Measurements from ENCODE around the gene MAGEA9.
"Not testable (repeated sequence)": the region's sequence is repeated elsewhere in the genome, so short reads cannot be mapped to it uniquely, and the experiment has no call there.

MAGEA9 gene, protein sequence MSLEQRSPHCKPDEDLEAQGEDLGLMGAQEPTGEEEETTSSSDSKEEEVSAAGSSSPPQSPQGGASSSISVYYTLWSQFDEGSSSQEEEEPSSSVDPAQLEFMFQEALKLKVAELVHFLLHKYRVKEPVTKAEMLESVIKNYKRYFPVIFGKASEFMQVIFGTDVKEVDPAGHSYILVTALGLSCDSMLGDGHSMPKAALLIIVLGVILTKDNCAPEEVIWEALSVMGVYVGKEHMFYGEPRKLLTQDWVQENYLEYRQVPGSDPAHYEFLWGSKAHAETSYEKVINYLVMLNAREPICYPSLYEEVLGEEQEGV

DNA sequence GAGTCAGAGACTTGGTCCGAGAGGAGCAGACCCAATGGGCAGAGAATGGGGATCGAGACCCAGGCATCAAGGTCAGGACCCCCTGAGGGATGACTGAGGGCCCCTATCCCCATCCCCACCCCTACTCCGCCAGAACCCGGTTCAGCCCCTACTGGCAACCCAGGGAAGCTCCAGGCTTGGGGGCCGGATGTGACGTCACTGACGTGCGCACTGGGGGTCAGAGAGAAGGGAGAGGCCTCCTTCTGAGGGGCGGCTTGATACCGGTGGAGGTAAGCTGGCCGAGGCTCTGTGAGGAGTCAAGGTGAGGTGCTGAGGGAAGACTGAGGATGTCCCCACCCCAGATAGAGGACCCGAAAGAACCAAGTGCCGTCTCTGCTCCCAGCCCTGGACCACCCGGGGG lies at the start of gene MAGEA9:
Gene MAGEA9, plus strand, starts transcription at position 204 of the 400 bp plus-strand sequence. CDS start 4,281 bp downstream, outside the sequence.
- intact Hi-C loops (cut with DNase I), result not testable (repeated sequence)

DNA sequence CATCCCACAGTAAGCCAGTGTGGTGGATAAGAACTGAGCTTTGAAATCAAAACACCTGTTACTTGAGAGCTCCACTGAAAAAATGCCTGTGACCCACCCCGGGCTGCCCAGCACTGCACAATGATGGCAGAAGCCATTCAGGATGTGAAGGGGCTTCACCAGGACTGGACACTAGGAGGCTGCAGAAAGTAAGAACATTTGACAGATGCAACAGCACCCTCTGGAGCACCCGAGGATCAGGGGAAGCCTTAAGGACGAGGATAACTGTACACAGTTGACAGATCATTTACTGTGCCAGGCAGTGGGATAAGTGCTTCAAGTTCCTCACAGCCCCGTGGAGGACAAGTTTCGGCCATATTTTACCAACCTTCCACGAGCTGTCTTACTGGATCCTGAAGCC lies 39.5 kb upstream of the MAGEA9 start:
- intact Hi-C loops (cut with DNase I); DNase-seq: not testable (repeated sequence)

More for the DNA sequence above, at the start of gene MAGEA9:
- not testable (repeated sequence) for DNase-seq

DNA sequence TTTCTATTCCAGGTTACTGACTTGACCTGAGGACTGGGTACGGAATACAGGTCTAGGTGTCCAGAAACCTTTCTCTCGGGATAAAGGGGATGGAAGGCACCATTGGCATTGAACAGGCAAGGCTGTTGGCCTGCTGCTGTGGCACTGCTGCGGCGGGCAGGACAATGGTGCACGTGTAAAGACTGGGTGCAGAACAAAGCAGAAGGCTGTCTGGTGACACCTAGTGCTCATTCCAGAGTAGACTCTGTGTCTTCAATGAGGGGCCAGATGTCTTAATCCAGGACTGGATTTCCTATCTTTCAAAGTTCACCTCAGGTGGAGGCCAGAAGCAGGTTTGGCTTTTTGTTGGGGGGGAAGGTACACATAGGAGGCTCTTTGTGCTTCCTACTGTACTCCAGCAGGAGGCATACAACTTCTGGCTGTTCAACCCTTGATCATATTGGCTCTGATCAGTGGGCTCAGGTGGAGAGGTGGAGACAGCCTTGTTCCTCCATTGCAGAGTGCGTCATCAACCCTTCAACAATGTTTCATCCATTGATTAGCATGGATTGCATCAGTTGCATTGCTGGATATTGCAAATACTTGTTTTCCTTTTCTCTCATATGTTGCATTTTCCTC lies 35.2 kb upstream of the MAGEA9 start:
- DNase-seq; intact Hi-C loops (cut with DNase I): not testable (repeated sequence)

DNA sequence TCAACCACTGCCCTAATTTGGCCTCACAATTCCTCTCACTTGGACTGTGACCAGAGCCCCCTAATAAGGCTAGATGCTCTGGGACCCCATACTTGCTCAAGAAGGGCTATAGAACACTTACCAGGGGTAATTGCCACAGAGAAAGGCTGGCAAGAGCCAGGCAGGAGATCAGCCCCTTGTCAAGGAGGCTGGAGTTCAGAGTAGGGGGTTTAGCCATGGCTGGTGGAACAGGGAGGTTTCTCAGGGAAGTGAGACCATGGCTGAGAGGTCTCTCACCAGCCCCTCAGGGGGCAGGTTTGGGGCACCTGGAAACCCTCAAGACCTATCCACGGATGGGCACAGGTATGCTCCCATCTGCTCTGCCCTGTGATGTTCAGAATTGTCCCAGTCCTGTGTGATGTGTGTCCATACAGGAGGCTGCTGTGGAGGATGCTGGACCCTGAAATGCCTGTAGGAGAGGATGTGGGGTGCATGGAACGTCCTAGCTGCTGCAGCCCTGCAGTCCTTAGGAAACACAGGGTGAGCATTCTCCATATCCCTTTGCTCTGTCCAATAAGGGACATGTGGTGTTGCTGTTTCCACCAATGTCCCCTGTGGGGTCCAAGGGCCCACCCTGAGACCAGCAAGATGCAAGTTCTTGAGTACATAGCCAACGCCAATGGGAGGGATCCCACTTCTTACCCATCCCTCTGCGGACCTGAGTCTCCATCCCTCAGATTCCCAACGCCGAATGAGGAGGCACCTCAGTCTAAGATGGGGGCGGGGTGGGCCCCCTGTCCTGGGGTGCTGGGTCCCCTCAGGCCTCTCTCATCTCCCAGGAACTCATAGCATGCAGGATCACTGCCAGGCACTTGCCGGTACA lies 24.3 kb upstream of the MAGEA9 start:
- intact Hi-C loops (cut with DNase I), result no loop called here
- DNase-seq, result peak in 1 of 10 donors; percentile 30

DNA sequence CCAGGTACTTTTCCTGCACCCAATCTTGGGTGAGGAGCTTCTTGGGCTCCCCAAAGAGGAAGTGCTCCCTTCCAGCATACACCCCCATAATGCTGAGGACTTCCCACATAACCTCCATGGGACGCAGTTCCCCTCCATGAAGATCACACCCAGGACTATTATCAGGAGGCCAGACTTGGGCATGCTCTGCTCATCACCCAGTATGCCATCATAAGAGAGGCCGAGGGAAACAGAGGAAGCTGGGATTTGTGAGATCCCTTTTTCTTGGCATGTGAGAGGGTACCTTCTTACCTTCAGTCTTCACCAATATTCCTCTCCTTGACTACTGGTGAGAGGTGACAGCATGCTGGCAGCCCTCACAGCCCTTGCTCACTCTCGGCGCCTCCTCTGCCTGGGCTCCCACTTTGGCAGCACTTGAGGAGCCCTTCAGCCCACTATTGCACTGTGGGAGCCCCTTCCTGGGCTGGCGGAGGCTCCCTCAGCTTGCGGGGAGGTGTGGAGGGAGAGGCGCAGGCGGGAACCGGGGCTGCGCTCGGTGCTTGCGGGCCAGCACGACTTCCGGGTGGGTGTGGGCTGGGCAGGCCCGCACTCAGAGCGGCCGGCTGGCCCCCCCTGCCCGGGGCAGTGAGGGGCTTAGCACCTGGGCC lies 23.5 kb upstream of the MAGEA9 start:
- intact Hi-C loops (cut with DNase I), result no loop called here
- peak in 2 of 10 donors; percentile 55 to 65 for DNase-seq

DNA sequence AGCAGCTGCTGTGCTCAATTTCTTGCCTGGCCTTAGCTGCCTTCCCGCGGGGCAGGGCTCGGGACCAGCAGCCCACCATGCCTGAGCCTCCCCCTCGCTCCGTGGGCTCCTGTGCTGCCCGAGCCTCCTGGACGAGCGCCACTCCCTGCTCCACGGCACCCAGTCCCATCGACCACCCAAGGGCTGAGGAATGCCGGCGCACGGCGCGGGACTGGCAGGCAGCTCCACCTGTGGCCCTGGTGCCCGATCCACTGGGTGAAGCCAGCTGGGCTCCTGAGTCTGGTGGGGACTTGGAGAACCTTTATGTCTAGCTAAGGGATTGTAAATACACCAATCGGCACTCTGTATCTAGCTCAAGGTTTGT lies 23.0 kb upstream of the MAGEA9 start:
- intact Hi-C loops (cut with DNase I), result not testable (repeated sequence)
- DNase-seq, result peak in 2 of 10 donors; percentile 72 to 79

DNA sequence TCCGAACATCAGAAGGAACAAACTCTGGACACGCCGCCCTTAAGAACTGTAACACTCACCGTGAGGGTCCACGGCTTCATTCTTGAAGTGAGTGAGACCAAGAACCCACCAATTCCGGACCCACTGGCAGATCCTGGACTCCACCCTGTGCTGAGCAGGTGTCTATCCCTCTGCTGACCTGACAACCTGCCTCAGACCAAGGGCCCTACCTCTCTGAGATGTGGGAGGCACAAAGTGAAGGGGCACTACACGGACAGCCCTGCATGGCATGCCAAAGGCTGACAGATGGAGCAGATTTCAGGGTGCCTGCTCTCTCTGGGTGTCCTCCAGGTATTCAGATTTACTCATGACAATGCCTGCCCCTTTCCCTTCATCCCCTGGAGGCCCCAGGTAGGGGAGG lies 21.9 kb upstream of the MAGEA9 start:
- DNase-seq, result peak in 2 of 10 donors; percentile 25 to 45
- intact Hi-C loops (cut with DNase I), result no loop called here

DNA sequence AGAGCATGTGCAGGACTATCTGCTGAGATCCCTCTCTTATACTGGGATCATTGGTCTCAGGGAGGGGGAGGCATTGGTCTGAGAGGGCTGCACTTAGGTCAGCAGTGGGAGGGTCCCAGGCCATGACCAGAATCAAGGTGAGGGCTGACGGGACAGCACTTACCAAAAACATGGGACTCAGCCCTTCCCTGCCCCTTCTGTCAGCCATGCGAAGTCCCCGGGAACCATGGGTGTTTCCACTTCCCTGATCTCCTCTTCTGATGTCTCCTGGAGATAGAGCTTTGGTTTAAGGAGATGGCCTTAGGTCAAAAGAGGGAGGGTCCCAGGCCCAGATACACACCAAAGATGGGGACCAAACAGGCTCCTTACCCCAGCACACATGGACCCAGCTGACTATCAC lies 20.8 kb upstream of the MAGEA9 start:
- DNase-seq, result peak in 2 of 10 donors; percentile 5 to 67
- intact Hi-C loops (cut with DNase I), result no loop called here

DNA sequence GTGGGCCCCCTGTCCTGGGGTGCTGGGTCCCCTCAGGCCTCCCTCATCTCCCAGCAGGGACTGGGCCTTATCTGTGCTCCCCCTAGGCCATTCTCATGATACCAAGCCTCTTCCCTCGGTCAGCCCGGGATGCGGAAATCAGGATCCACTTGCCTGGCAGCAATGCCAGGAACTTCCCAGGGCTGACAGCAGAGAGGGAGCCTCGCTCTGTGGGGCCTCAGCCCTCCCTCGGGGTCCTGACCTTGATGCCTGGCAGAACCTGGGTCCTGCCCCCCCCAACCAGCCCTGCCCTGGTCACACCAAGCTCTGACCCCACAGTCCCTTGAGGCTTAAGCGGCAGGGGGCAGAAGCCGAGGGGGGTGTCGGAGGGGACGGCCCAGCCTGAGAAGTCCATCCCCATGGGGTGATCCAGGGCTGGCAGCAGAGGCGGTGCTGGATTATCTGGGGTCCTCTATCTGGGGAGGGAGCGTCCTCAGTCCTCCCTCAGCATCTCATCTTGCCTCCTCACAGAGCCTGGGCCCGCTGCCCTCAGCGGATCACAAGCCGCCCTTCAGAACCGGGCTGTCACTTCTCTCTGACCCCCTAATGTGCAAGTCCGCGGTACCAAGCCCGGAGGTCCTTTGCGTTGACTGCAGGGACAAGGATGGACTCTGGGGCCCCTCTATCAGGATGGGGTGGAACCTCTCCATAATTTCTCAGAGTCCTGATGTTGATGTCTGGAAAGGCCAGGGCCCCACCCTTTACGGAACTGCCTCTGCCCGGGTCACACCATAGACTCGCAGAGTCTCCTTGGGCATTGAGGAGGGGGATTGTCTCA lies 19.7 kb upstream of the MAGEA9 start:
- intact Hi-C loops (cut with DNase I), result not testable (repeated sequence)
- peak in 2 of 10 donors; percentile 41 to 72 for DNase-seq

DNA sequence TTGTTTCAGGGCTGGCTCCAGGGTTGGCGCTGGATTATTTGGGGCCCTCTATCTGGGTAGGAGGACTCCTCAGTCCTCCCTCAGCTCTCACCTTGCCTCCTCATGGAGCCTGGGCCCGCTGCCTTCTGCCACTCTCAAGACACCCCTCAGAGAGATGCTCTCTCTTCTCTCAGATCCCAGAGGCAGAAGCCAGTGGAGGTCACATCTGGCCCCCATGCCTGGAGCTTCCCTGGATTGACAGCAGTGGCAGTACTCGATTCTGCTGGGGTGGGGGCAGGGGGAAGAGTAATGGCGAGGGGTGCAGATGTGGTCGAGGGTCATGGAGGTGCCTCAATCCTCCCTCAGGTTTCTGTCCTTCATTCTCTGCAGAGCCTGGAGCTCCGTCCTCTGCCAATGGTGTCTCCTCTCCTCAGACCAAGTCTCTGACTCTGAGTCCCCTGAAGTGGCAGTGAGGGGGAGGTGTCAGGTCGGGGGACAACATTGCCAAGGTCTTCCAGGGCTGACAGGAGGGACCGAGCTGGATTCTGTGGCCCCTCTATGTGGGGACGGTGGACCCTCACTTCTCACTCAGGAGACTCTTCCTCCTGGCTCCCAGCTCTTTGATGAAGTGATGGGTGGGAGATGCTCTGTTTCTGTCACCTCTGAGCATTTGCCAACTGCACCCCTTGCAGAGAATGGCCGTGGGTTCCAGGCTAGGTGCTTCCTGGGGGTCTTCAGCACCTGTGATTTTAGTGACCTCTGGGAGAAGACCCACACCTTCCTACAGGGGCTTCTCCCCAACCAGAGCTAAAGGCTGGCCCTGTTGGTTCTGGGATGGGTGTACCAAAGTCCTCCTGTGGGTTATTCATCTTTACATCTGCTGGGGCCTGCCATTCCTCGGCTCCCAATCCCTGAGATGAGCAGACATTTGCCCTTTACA lies 18.8 kb upstream of the MAGEA9 start:
- peak in 2 of 10 donors; percentile 62 to 66 for DNase-seq
- intact Hi-C loops (cut with DNase I), result no loop called here

DNA sequence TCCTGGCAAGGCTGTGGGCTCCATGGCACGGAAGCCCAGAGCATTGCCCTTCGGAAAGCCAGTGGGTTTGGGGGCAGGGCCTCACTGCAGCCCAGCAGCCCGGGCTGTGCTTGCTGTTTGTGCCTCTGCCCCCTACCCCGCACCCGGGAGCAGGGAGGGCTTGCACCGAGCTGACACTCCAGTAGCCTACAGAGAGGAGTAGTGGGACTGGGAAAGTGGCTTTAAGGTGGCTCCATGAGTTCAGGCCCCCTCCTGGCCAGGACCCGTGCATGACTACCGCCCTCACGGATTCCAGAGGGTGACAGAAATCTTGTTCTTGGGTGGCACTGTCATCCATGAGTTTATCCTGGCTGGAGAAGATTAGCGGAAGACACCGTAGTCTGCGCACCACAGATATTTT lies 11.4 kb upstream of the MAGEA9 start:
- DNase-seq, result peak in 1 of 10 donors; percentile 7
- intact Hi-C loops (cut with DNase I), result not testable (repeated sequence)

DNA sequence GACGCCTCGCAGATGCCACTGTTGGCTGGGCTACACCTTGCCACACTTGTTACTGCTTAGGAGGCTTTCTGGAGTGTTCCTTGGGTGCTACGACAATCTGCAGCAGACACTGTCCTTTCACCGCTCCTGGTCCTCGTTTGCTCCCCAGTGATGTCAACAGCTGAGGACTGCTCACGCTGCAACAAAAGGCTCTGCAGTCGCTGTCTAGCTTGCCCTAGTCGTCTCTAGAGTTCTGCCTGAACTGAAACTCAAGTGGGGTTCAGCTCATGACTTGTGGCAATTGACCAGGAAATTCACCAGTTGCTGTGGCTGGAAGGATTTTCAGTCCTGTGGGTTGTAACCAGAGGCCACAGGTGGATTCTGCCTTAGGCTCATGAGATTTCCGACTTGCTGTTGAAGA lies 8.7 kb upstream of the MAGEA9 start:
- DNase-seq; intact Hi-C loops (cut with DNase I): not testable (repeated sequence)

DNA sequence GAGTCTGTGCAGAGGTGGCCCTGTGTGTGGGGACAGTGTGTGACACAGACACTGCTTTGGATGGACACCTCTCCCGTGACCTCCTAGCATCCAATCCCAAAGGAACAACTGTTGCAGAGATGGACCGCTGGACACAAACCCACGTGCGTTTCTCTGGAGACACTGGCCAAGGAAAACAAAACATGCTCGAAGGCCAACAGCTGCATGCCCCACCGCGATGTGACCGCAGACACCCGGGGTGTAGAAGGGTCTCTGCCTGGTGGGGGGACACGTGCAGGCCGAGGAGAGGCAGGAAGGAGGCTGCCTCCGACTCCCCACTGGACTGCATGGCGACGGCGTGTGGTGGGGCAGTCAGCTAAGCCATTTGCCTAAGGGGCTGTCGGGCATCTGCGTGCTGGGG lies 8.0 kb upstream of the MAGEA9 start, which contains the start of gene HSFX1:
Gene HSFX1, plus strand, starts transcription at position 301 of the 400 bp plus-strand sequence. CDS start 614 bp downstream, outside the sequence.
- DNase-seq; intact Hi-C loops (cut with DNase I): not testable (repeated sequence)

DNA sequence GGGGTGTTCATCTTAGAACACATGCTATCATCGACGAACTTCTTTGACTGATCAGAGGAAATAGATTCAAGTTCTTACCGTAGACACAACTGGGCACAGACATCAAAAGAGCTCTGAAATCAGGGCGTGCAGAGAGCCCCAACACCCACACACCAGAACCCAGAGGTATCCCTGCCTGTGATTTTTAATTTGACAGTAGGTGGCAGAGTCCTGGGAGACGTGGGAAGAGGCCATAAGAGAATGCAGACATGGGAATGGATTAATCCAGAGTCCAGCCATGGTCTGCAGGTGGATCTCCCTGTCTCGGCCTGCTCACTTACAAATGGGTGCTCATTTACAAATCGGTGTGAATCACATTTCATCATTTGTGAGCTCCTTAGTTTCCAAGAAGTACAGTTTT lies 3.7 kb upstream of the MAGEA9 start:
- intact Hi-C loops (cut with DNase I); DNase-seq: not testable (repeated sequence)

DNA sequence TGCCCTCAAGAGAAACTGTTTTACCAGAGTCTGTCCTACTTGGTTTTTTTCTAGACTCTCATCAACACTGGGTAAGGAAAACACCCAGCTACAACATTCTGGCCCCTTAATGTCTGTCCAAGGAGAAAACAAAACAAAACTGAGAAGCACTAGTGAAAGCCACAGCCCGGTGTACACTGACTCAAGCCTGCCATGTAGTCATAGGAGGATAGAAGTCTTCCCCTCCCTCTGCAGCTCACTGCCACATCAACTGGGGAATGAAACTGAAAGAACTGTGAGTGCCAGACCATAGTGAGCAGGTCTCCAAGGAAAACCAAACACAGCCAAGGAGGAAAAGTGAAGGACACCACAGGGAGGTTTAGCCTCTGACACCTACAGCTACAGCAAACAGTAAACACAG lies 13.8 kb downstream of the MAGEA9 start:
- intact Hi-C loops (cut with DNase I), result not testable (repeated sequence)

DNA sequence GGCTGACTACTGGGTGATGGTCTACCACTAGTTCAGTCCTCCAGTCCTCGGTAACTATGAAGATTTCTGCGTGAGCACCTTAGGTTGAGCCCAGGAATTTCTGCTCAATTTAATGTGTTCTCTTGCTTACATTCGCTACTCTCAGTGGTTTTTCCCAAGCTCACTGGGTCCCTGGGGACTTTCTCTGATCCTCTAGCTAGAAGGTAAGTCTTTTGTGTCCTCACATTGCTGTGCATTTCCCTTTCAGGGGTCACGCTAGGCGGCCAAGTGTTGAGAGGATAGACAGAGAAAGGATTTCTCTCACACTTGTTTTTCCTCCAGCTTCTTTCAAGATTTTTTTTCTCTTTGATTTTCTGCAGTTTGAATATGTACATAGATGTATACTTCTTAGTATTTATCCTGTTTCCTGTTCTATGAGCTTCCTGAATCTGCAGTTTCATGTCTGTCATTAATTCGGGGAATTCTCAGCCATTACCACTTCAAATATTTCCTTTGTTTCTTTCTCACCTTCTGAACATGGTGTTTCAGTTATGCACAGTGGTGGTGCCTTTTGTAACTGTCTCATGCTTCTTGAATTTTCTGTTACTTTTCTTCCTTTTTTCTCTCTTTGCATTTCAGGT lies 17.5 kb downstream of the MAGEA9 start:
- intact Hi-C loops (cut with DNase I), result no loop called here
- DNase-seq, result no peak

More for the DNA sequence above, 13.8 kb downstream of the MAGEA9 start:
- DNase-seq, result not testable (repeated sequence)

DNA sequence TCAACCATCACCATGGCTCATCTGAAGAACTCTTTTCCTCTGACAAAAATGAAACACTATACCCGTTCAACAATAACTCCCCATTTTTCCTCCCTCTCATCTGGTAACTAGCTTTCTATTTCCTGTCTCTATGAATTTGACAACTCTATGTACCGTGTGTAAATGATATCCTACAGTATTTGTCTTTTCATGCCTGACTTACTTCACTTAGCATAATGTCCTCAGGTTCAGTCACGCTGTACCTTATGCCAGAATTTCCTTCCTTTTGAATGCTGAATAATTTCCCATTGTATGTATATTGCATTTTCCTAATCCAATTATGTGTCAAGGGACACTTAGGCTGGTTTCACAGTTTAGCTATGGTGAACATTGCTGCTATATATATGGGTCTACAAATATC lies 18.2 kb downstream of the MAGEA9 start:
- DNase-seq, result no peak
- intact Hi-C loops (cut with DNase I), result no loop called here
